ENCODE data around the gene PDIK1L. TPM values are rescaled to one million over a fixed set of nuclear protein-coding genes. Genes with fewer than 3 reads are reported as not detected.

Gene PDIK1L
- total and polyA plus RNA-seq, 2 of the 4 experiments (the other 2 are of a cell fraction): 1.4 to 3.0 TPM

DNA sequence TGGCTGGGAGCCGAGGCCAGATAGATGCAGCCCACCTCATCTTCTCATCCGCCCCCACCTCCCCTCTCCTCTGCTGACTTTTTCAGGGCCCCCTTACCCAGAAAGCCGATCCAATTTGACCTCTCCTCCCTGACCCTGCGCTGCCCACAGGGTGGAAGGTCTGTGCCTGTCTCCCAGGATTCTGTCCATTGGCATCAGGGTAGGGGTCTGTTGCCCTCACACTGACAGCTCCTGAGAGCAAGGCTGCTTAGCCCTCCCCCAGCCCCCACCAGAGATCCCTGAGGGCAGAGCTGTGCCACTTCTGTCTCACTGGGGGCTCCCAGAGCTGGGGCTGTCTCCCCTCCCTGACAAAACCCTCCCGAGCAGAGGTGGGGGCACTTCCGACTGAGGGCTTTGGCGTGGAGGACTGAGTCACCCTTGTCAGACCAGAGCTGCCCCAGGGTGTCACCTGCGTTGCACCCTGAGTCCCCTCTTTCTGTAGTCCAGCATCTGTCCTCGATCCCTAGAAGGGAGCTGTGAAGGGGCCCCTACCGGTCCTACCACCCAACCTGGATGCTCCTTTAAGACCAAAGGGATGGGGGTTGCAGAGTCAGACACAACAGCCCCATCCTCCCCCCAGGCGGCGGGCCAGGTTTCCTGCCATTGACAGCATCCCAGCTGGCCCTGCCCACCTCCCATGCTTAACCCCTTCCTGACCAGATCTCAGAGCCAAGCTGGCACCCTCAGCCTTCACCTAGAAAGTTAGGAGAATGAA, 44.8 kb downstream of the PDIK1L start:
- Histone ChIP-seq H4K91ac (ENCODE audit: insufficient read depth, low read depth, low read length) (no peak overlapping the region), H3K9me3 (ENCODE audit: control insufficient read depth, insufficient read depth, low read length) (no peaks in the 10 kb centered on the region), H3K14ac (replicated peaks; ENCODE audit: low read depth, low read length) (no peak overlapping the region), H4K5ac (ENCODE audit: low read depth, low read length) (no peak overlapping the region), H2BK5ac (ENCODE audit: low read depth, low read length, poor library complexity, severe bottlenecking) (no peak overlapping the region), H4K20me1 (ENCODE audit: insufficient read depth, low read length) (no peaks in the 10 kb centered on the region), H3K23ac (ENCODE audit: low read depth, low read length) (no peak overlapping the region; the same call in 1 of the 2 replicates), H3K9ac (ENCODE audit: low read depth, low read length) (no peak overlapping the region), H3K27ac (ENCODE audit: insufficient read depth, low read length) (no peak overlapping the region), H3K4me1 (ENCODE audit: control insufficient read depth, insufficient read depth, low read length) (peaks cover 3% of the 10 kb centered on the region), H2AK9ac (replicated peaks; ENCODE audit: low read depth, low read length, poor library complexity) (no peak overlapping the region), H3K18ac (ENCODE audit: low read depth, low read length) (no peak overlapping the region), H3K27me3 (ENCODE audit: control insufficient read depth, insufficient read depth, low read length) (peaks cover 51% of the 10 kb centered on the region), H3K4me2 (ENCODE audit: low read depth, low read length) (no peak overlapping the region), H3K79me1 (ENCODE audit: low read depth in 1 of 2, low read length in 2 of 2) (no peaks in the 10 kb centered on the region), H2BK20ac (ENCODE audit: low read depth, low read length) (no peak overlapping the region), H2AFZ (replicated peaks; ENCODE audit: low read length, poor library complexity) (no peak overlapping the region), H3K4ac (ENCODE audit: low read depth, low read length) (no peak overlapping the region), H3K36me3 (ENCODE audit: control insufficient read depth, insufficient read depth, low read length) (no peaks in the 10 kb centered on the region), H3K56ac (ENCODE audit: extremely low read depth, insufficient read depth, low read length) (no peak overlapping the region; the same call in 1 of the 2 replicates), H3K9me1 (ENCODE audit: insufficient read depth, low read length) (no peaks in the 10 kb centered on the region), H2AK5ac (ENCODE audit: low read depth, low read length) (no peak overlapping the region), H2BK120ac (ENCODE audit: low read depth, low read length) (no peak overlapping the region), H3K4me3 (ENCODE audit: insufficient read depth, low read depth, low read length) (no peak overlapping the region), H4K8ac (ENCODE audit: low read depth in 2 of 2, low read length in 2 of 2) (no peak overlapping the region), H2BK15ac (ENCODE audit: low read depth, low read length) (no peak overlapping the region)
- ATAC-seq (ENCODE audit: low read depth): no peak
- TF ChIP-seq FOS (IDR thresholded peaks at IDR 0.05; ENCODE audit: low read depth, low read length) (no peak), CHD1 (IDR thresholded peaks at IDR 0.05; ENCODE audit: low read depth, low read length) (no peak), RCOR1 (IDR thresholded peaks at IDR 0.05; ENCODE audit: insufficient replicate concordance, low read length) (no peak), CTCF (conservative IDR thresholded peaks at IDR 0.05; ENCODE audit: low read depth, low read length) (no peak), MAZ (IDR thresholded peaks at IDR 0.05; ENCODE audit: borderline replicate concordance, low read depth, low read length) (no peak), RFX5 (IDR thresholded peaks at IDR 0.05; ENCODE audit: low read depth, low read length) (no peak), NFE2L2 (IDR thresholded peaks at IDR 0.05; ENCODE audit: low read depth, low read length) (no peak), BHLHE40 (IDR thresholded peaks at IDR 0.05; ENCODE audit: low read depth, low read length) (no peak), CEBPB (IDR thresholded peaks at IDR 0.05; ENCODE audit: low read depth, low read length) (no peak), MAFK (IDR thresholded peaks at IDR 0.05; ENCODE audit: low read depth, low read length) (no peak), POLR2A (IDR thresholded peaks at IDR 0.05; ENCODE audit: low read depth, low read length) (no peak), ELK1 (IDR thresholded peaks at IDR 0.05; ENCODE audit: borderline replicate concordance, low read depth, low read length) (no peak)
- in situ Hi-C loops (cut with MboI; ENCODE audit: low sequenced_read_pairs) (no loop called here), intact Hi-C loops (cut with micrococcal nuclease) (no loop called here), dilution Hi-C loops (cut with HindIII; ENCODE audit: low sequenced_read_pairs, unreplicated experiment) (no loop called here)
- POLR2A ChIA-PET (ENCODE audit: unreplicated experiment): no interaction called here
- 51% methylated on average over 5 of the region's 12 CpGs; no CpG with 5 or more reads in 1 of the 2 experiments for WGBS, 2 experiments (ENCODE audit: extremely low coverage in 2 of 2, insufficient read length in 1 of 2)
- BruUV-seq (replicated peaks): no TSS peak
- CTCF ChIA-PET: interaction anchor here (1.9 kb wide), 1 partner anchor 13 kb away, joined by 6 read pairs; the partner anchor contains the start of gene ZNF593
- no peak for DNase-seq

Measured in IMR-90 (cell line).